Neutrophil (primary cell): ENCODE results near the gene CYB561D2.

Experiments
- H3K27ac ChIP-seq: fragments of 200-600 bp; sonication (generic); 2 replicates; pipeline ENCODE4 v1.5.1; 2016; ENCODE audit warnings: mild to moderate bottlenecking, moderate library complexity
- H3K27me3 ChIP-seq: fragments of 200-600 bp; sonication (generic); 2 replicates; pipeline ENCODE4 v1.6.0; 2016; ENCODE audit warnings: mild to moderate bottlenecking
- H3K36me3 ChIP-seq: fragments of 200-600 bp; sonication (generic); 2 replicates; pipeline ENCODE4 v1.5.1; 2017
- H3K4me1 ChIP-seq, 2 experiments: fragments of 200-600 bp in 1 of 2; sonication (generic) in 1 of 2; 1 replicate in 1 of 2; 2 replicates in 1 of 2; pipeline versions ENCODE4 v1.5.1 to v1.6.1; 2013 to 2016; ENCODE audit warnings: low read depth in 1 of 2, low read length in 1 of 2, mild to moderate bottlenecking in 1 of 2, moderate library complexity in 1 of 2; ENCODE audit not compliant: control insufficient read depth in 1 of 2, insufficient read depth in 1 of 2
- H3K4me3 ChIP-seq, 2 experiments: fragments of 200-600 bp in 1 of 2; sonication (generic) in 1 of 2; 1 replicate in 1 of 2; 2 replicates in 1 of 2; pipeline ENCODE4 v1.5.1; 2013 to 2016; ENCODE audit warnings: low read depth in 1 of 2, low read length in 1 of 2, mild to moderate bottlenecking in 1 of 2, moderate library complexity in 1 of 2
- H3K9me3 ChIP-seq: fragments of 200-600 bp; sonication (generic); 2 replicates; pipeline ENCODE4 v1.5.1; 2016
- CTCF ChIP-seq: fragments of 200-600 bp; sonication (generic); IDR thresholded peaks from 2 replicates; pipeline ENCODE4 v1.5.1; 2016; ENCODE audit warnings: antibody characterized with exemption

The CYB561D2 gene

GRCh38 chr3:50365842-50366220 is 15.2 kb downstream of the CYB561D2 start:
- Histone ChIP-seq H3K27ac (no peak overlapping the region), H3K4me3 (peak overlapping the region; percentile 79), H3K4me1 (peaks cover 16% of the 10 kb centered on the region in 2 experiments), H3K27me3 (peaks cover 34% of the 10 kb centered on the region), H3K9me3 (no peaks in the 10 kb centered on the region), H3K36me3 (no peaks in the 10 kb centered on the region)
- TF ChIP-seq CTCF, result no peak

- Histone ChIP-seq H3K36me3 (no peaks in the 10 kb centered on the region), H3K4me3 (no peak overlapping the region), H3K27ac (no peak overlapping the region), H3K4me1 (peaks cover 11 to 16% of the 10 kb centered on the region in 2 experiments), H3K9me3 (no peaks in the 10 kb centered on the region), H3K27me3 (peaks cover 36% of the 10 kb centered on the region)
- no peak for TF ChIP-seq CTCF
Measured at GRCh38 chr3:50369012-50369670, 18.5 kb downstream of the CYB561D2 start.

- peaks cover 32% of the 10 kb centered on the region for H3K27me3 ChIP-seq
- no peak for TF ChIP-seq CTCF
- no peak overlapping the region for H3K4me3 ChIP-seq
- H3K36me3 ChIP-seq, result no peaks in the 10 kb centered on the region
- H3K4me1 ChIP-seq, result peaks cover 2 to 3% of the 10 kb centered on the region in 2 experiments
- H3K9me3 ChIP-seq, result no peaks in the 10 kb centered on the region
- H3K27ac ChIP-seq, result no peak overlapping the region
Measured at GRCh38 chr3:50370594-50370993, 19.9 kb downstream of the CYB561D2 start.

- no peaks in the 10 kb centered on the region for H3K9me3 ChIP-seq
- no peaks in the 10 kb centered on the region for H3K36me3 ChIP-seq
- peaks cover 26% of the 10 kb centered on the region for H3K27me3 ChIP-seq
- no peak overlapping the region for H3K27ac ChIP-seq
- no peaks in the 10 kb centered on the region for H3K4me1 ChIP-seq
- H3K4me3 ChIP-seq, result no peak overlapping the region
- TF ChIP-seq CTCF, result no peak
Measured at GRCh38 chr3:50371133-50371685, 20.5 kb downstream of the CYB561D2 start.

GRCh38 chr3:50372349-50372748 is 21.7 kb downstream of the CYB561D2 start:
- H3K4me1 ChIP-seq, result no peaks in the 10 kb centered on the region

More at GRCh38 chr3:50372349-50372748, 21.7 kb downstream of the CYB561D2 start:
- Histone ChIP-seq H3K36me3 (no peaks in the 10 kb centered on the region), H3K27me3 (peaks cover 15% of the 10 kb centered on the region), H3K4me3 (no peak overlapping the region), H3K27ac (no peak overlapping the region), H3K9me3 (no peaks in the 10 kb centered on the region)
- TF ChIP-seq CTCF, result no peak
